Effector memory CD4-positive, alpha-beta T cell (primary cell): Measurements from ENCODE around the gene KRT10.

ENCODE experiments used
- DNase-seq, 3 donors: peaks; one replicate each; pipeline ENCODE4 v3.0.0-alpha.2; 2020
- H3K27ac ChIP-seq: 2 replicates; pipeline ENCODE4 v1.7.0; 2013; ENCODE audit warnings: mild to moderate bottlenecking, low read length, moderate library complexity; ENCODE audit not compliant: insufficient read depth, poor library complexity, severe bottlenecking
- H3K27me3 ChIP-seq: replicated peaks from 2 replicates; pipeline ENCODE4 v1.7.0; 2013; ENCODE audit warnings: mild to moderate bottlenecking, low read length; ENCODE audit not compliant: insufficient read depth, control insufficient read depth, poor library complexity, severe bottlenecking
- H3K36me3 ChIP-seq: 2 replicates; pipeline ENCODE4 v1.7.0; 2013; ENCODE audit warnings: mild to moderate bottlenecking, low read length, moderate library complexity; ENCODE audit not compliant: control insufficient read depth, insufficient read depth
- H3K4me1 ChIP-seq: 2 replicates; pipeline ENCODE4 v1.7.0; 2013; ENCODE audit warnings: low read length, mild to moderate bottlenecking; ENCODE audit not compliant: control insufficient read depth, insufficient read depth, poor library complexity, severe bottlenecking
- H3K4me3 ChIP-seq: 2 replicates; pipeline ENCODE4 v1.7.0; 2013; ENCODE audit warnings: low read length, low read depth, mild to moderate bottlenecking; ENCODE audit not compliant: insufficient read depth, poor library complexity, severe bottlenecking
- H3K9me3 ChIP-seq: 2 replicates; pipeline ENCODE4 v1.7.0; 2013; ENCODE audit warnings: mild to moderate bottlenecking, low read length, moderate library complexity; ENCODE audit not compliant: control insufficient read depth

The KRT10 gene

DNA sequence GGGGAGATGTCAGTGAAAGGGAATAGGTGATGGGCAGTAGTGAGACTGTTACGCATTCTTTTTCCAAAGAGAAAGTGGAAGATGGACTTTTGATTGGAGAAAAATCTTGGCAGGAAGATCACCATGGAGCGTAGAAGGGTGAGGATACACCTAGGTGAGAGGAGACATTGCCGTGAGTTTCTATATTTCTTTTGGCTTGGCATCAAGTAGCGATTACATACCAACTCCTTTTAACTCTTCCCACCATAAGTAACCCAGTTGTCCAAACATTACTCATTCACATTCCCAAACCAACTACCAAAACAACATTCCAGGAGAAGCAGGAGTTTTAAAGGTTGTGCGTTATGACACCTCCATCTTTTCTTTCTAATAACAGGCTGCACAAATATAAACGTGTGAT, 11.9 kb downstream of the KRT10 start:
- H3K9me3 ChIP-seq, result no peaks in the 10 kb centered on the region
- no peak overlapping the region for H3K27ac ChIP-seq
- DNase-seq, result no peak
- H3K27me3 ChIP-seq, result peaks cover 7% of the 10 kb centered on the region
- H3K4me1 ChIP-seq, result no peaks in the 10 kb centered on the region
- H3K4me3 ChIP-seq, result no peak overlapping the region
- H3K36me3 ChIP-seq, result no peaks in the 10 kb centered on the region

DNA sequence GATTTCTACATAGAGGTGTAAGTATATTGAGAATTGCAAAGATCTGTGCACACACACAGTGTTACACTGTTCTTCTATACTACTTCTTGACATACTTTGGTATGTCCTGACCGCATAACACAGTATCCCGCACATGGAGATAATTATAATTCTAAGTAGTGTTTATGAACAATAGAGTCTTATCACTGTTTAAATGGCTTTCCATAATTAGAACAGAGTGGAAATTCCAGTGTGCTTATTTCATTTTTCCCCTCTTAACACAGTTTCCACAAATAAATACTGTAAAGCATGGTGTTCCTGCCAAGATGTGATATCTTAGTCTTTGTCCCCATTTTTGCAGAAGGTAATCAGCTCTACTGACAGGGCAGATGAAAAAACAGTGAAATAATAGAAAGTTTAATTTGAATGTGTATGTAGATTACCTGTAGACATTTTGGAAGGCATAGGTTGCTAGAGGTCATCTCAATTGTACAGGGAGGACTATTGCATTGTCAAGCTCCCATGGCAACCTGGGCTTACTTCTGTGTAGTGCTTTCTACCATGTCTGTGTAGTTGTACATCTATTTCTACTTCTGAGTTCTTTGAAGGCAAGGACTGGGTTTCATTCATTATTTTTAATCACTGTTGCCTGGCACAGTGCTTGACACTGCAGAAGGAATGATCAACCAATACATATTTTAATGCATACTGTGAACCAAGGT, 12.5 kb downstream of the KRT10 start:
- H3K27me3 ChIP-seq, result peaks cover 7% of the 10 kb centered on the region
- H3K9me3 ChIP-seq, result no peaks in the 10 kb centered on the region
- H3K27ac ChIP-seq, result no peak overlapping the region
- no peak overlapping the region for H3K4me3 ChIP-seq
- no peaks in the 10 kb centered on the region for H3K4me1 ChIP-seq
- no peak for DNase-seq
- H3K36me3 ChIP-seq, result no peaks in the 10 kb centered on the region

DNA sequence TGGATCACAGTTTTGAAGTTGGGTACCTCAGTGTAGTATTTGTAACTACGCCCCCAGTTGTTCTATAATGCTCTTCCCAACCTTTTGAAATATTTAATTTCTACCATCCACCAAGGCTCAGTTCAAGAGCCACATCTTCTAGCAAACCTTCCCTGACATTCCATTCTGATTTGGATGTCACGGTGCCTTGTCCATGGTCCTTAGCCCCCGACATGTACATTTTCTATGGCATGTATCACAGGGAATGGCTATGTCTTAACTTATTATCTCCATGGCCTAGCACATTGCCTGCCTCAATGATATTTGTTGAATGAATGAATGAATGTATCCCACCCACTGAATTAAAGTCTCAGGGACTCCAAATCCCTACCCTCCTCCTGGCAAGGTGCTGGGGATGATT, 16.3 kb downstream of the KRT10 start:
- H3K27me3 ChIP-seq, result peaks cover 3% of the 10 kb centered on the region
- H3K36me3 ChIP-seq, result no peaks in the 10 kb centered on the region
- no peak for DNase-seq
- H3K4me1 ChIP-seq, result no peaks in the 10 kb centered on the region
- H3K4me3 ChIP-seq, result no peak overlapping the region
- no peak overlapping the region for H3K27ac ChIP-seq
- no peaks in the 10 kb centered on the region for H3K9me3 ChIP-seq

DNA sequence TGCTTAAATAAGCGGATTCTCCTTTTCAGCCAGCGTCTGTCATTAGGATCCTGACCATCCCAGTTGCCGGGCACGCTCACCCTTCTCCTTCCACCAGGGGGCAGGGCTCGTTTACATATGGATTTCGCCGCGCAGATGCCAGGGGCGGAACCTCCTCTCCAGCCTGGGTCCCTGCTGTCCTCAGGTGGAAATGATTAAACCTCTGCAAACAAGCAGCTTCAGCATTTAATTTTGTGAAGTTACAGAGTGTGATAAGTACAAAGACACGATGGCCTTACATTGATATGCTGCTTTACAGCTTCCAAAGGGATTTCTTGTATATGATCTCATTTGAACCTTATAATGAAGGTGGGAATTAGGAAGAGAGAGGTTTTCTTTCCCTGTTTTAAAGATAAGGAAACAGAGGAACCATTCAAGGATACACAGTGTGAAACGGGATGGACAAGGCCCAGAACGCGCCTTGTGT, 18.8 kb downstream of the KRT10 start:
- no peak overlapping the region for H3K27ac ChIP-seq
- no peak overlapping the region for H3K4me3 ChIP-seq
- H3K36me3 ChIP-seq, result no peaks in the 10 kb centered on the region
- H3K4me1 ChIP-seq, result no peaks in the 10 kb centered on the region
- peaks cover 10% of the 10 kb centered on the region for H3K27me3 ChIP-seq
- H3K9me3 ChIP-seq, result no peaks in the 10 kb centered on the region
- peak; percentile 47 to 59 (median 53) for DNase-seq

DNA sequence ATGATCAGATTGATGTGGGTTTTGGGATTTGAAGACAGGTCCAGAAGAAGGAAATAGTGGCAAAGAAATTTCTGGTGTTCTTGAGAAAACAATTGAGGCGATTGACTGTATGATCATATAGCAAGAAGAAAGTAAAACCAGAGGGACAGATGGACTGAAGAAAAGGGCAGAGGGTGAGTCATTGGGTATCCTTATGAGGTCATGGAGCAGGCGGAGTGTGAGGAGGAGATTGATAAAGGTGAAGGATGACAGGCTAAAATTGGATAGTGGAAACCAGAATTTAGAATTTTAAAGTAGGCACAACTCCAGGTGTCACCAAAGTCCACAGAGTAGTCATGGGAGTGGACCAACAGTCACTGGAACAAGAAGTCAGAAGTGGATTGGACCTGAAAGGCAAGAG, 21.3 kb downstream of the KRT10 start:
- H3K4me3 ChIP-seq, result no peak overlapping the region
- H3K27me3 ChIP-seq, result peaks cover 17% of the 10 kb centered on the region
- no peaks in the 10 kb centered on the region for H3K9me3 ChIP-seq
- H3K4me1 ChIP-seq, result no peaks in the 10 kb centered on the region
- no peak for DNase-seq
- no peaks in the 10 kb centered on the region for H3K36me3 ChIP-seq
- H3K27ac ChIP-seq, result no peak overlapping the region

DNA sequence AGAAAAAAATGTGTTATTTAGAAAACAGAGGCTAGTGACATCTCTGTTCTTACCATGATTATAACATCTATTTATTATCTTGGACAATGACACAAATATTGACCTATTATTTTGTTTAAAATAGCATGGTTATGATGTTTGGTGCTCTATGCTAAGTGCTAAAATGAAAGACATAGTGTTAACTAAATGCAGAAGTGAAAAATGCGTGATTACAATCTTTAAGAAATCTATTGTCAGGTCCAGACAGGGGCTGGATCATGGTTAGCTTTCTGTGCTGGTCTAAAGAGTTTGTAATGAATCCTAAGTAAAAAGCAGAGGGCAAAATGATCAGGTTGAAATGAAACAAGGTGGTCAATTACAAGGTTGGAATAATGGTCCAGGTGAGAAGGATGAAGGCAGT, 22.0 kb downstream of the KRT10 start:
- Histone ChIP-seq H3K9me3 (no peaks in the 10 kb centered on the region), H3K27me3 (peaks cover 17% of the 10 kb centered on the region), H3K27ac (no peak overlapping the region), H3K36me3 (no peaks in the 10 kb centered on the region), H3K4me1 (no peaks in the 10 kb centered on the region), H3K4me3 (no peak overlapping the region)
- no peak for DNase-seq

DNA sequence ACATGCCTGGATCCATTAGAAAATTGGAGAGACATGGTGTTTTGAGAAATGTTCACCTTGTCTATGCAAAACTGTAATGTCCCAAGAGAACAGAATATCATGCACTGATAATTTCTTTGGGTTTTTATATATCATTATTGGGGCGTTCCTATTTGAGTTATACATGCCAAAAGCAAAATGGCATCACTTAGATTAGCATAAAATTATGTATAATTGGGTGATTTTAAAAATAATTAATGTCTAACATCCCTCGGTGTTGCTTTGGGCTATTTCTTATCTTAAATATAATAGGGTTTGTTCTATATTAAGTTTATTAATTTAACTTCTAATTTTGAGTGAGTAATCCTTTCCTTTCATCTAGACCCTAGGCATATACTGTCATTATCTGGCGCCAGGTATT, 22.6 kb downstream of the KRT10 start, which contains the start of gene KRT28:
KRT28 (minus strand) TSS at position 101 of the 400 bp plus-strand sequence; CDS start at position 35, 66 bp downstream.
- Histone ChIP-seq H3K9me3 (no peaks in the 10 kb centered on the region), H3K27ac (no peak within 1 kb of the TSS), H3K36me3 (no peaks in the 10 kb centered on the region), H3K4me1 (no peaks in the 10 kb centered on the region), H3K27me3 (peaks cover 17% of the 10 kb centered on the region), H3K4me3 (no peak within 1 kb of the TSS)
- no peak for DNase-seq

DNA sequence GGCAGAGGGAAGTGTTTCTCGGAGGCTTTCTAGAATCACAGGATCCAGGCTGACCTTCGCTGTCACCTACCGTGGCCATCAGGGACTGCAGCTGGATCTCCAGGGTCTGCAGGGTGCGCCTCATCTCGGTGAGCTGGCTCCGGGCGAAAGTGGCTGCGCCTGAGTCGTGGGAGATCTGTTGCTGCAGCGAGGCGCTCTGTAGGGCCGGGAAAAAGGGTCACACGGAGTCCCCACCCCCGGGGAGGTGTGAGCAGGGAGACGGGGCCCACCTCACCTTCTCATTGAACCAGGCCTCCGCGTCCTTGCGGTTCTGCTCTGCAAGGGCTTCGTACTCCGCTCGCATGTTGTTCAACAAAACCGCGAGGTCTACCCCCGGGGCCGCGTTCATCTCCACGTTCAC, 25.6 kb downstream of the KRT10 start:
- Histone ChIP-seq H3K9me3 (no peaks in the 10 kb centered on the region), H3K4me3 (no peak overlapping the region), H3K36me3 (no peaks in the 10 kb centered on the region), H3K27ac (no peak overlapping the region), H3K4me1 (no peaks in the 10 kb centered on the region), H3K27me3 (peaks cover 17% of the 10 kb centered on the region)
- no peak for DNase-seq

DNA sequence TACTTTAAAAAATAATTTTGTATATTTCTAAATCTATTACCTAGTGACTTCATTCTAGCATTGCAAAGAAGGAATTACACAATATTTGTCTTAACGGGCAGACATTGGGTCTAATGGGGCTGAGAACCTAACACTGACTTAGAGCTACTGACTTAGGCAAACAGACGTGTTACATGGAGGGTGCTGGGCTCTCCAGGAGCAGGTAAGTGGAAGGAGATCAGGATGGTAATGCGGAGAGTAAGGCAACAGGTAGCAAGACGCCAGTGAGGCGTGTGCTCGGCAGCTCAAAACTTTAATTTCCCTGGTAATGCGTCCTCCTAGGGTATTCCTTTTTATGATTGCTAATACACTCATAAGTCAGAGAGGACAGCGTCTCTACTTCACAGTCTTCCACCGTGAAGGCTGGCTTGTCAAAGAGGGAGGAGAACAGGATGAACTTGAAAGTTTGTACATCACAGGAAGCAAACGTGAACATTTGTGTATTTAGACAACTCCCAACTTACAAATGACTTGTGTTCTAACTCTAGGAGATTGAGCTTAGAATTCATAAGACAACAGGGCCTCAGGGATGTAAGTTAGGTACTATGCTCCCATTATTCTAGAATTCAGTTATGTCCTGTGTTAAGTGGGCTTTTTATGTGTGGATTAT, 27.3 kb downstream of the KRT10 start:
- no peak for DNase-seq
- Histone ChIP-seq H3K4me3 (no peak overlapping the region), H3K36me3 (no peaks in the 10 kb centered on the region), H3K27me3 (peaks cover 7% of the 10 kb centered on the region), H3K27ac (no peak overlapping the region), H3K4me1 (no peaks in the 10 kb centered on the region), H3K9me3 (no peaks in the 10 kb centered on the region)

DNA sequence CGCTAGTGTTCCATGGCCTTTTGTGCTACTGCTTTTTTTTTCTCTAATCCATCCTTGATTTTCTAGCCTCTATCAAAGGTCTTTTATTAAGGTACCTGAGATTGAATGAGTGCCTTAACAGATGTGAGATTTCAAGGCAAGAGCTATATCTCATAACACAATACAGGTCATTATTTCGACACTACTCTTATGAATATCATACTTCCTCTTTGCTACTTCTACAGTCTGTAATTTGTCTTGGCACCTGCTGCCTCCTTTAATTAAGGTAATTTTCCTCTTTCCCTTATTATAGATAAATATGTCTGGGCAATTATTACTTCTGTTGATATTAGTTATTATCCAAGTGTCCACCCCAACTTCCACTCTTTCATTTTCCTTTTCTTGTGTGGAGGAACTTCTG, 27.9 kb downstream of the KRT10 start:
- no peak for DNase-seq

More for the DNA sequence above, 27.9 kb downstream of the KRT10 start:
- Histone ChIP-seq H3K27me3 (peaks cover 7% of the 10 kb centered on the region), H3K27ac (no peak overlapping the region), H3K9me3 (no peaks in the 10 kb centered on the region), H3K4me1 (no peaks in the 10 kb centered on the region), H3K36me3 (no peaks in the 10 kb centered on the region), H3K4me3 (no peak overlapping the region)
